Upper lobe of right lung (tissue), 1 donor: ENCODE data around the gene UBE2J2. TPM values are rescaled to one million over a fixed set of nuclear protein-coding genes. Genes with fewer than 3 reads are reported as not detected.

Experiments used
- ATAC-seq: fragments of 200-7000 bp; cut with Tn5 transposase; one replicate; pipeline ENCODE4 v1.9.1; 2020; ENCODE audit warnings: mild to moderate bottlenecking, moderate library complexity
- DNase-seq: peaks from one replicate; pipeline ENCODE4 v3.0.0-alpha.2; 2020
- H3K27ac ChIP-seq: fragments of 200-600 bp; one replicate; pipeline ENCODE4 v1.8.0; 2022
- H3K27me3 ChIP-seq: fragments of 200-600 bp; one replicate; pipeline ENCODE4 v1.8.0; 2022; ENCODE audit warnings: mild to moderate bottlenecking
- H3K36me3 ChIP-seq: fragments of 200-600 bp; one replicate; pipeline ENCODE4 v1.8.0; 2022
- H3K4me1 ChIP-seq: fragments of 200-600 bp; one replicate; pipeline ENCODE4 v1.8.0; 2022
- H3K4me3 ChIP-seq: fragments of 200-600 bp; one replicate; pipeline ENCODE4 v1.8.0; 2022; ENCODE audit warnings: mild to moderate bottlenecking
- H3K9me3 ChIP-seq: fragments of 200-600 bp; one replicate; pipeline ENCODE4 v1.8.0; 2022
- CTCF ChIP-seq: fragments of 200-600 bp; IDR thresholded peaks from one replicate; pipeline ENCODE4 v1.8.0; 2022; ENCODE audit warnings: antibody characterized with exemption
- intact Hi-C: fragments of 100-400 bp; cut with DNase I; formaldehyde crosslinking; loops from one replicate; pipeline ENCODE4 v1.11.0; 2022
- total RNA-seq: library from RNA; stranded (reverse); fragmentation: NEBNext Ultra II Directional; extraction: Animal tissue kit (Norgen Biotek cat#: 25700); gene quantifications from one replicate; pipeline ENCODE4 v1.2.1, GENCODE V29; 2021
- donor health status: DM: no; HTN: yes; CAD: no; lungs with severe emphysema.

Gene UBE2J2
- total RNA-seq, 1 donor from 2014 or later, result 52.5 TPM

- no peak for ATAC-seq
- DNase-seq, result no peak
- intact Hi-C loops, result loop anchor here (10.0 kb wide), 1 partner anchor 156 kb away; no protein-coding TSS in a partner anchor
These were observed 7.3 kb upstream of the UBE2J2 start for GRCh38 chr1:1280782-1281481.

GRCh38 chr1:1279028-1279427, 5.4 kb upstream of the UBE2J2 start:
- ATAC-seq (no peak), DNase-seq (no peak)
- Histone ChIP-seq H3K4me3 (no peak overlapping the region), H3K27ac (no peak overlapping the region), H3K36me3 (no peaks in the 10 kb centered on the region), H3K4me1 (peaks cover 5% of the 10 kb centered on the region), H3K9me3 (no peaks in the 10 kb centered on the region), H3K27me3 (no peaks in the 10 kb centered on the region)
- no peak for TF ChIP-seq CTCF
- intact Hi-C loops, result no loop called here

More at GRCh38 chr1:1280782-1281481, 7.3 kb upstream of the UBE2J2 start:
- no peak overlapping the region for H3K27ac ChIP-seq
- H3K9me3 ChIP-seq, result no peaks in the 10 kb centered on the region
- H3K4me3 ChIP-seq, result no peak overlapping the region
- H3K27me3 ChIP-seq, result peaks cover 2% of the 10 kb centered on the region
- no peaks in the 10 kb centered on the region for H3K36me3 ChIP-seq
- H3K4me1 ChIP-seq, result no peaks in the 10 kb centered on the region
- TF ChIP-seq CTCF, result no peak

- TF ChIP-seq CTCF, result no peak
- Histone ChIP-seq H3K4me3 (no peak overlapping the region), H3K4me1 (peaks cover 5% of the 10 kb centered on the region), H3K36me3 (no peaks in the 10 kb centered on the region), H3K27ac (no peak overlapping the region), H3K27me3 (no peaks in the 10 kb centered on the region), H3K9me3 (no peaks in the 10 kb centered on the region)
- DNase-seq (no peak), ATAC-seq (no peak)
- intact Hi-C loops, result no loop called here
These were observed 5.0 kb upstream of the UBE2J2 start for GRCh38 chr1:1278620-1279019.

- Histone ChIP-seq H3K36me3 (no peaks in the 10 kb centered on the region), H3K27me3 (no peaks in the 10 kb centered on the region), H3K27ac (no peak overlapping the region), H3K9me3 (no peaks in the 10 kb centered on the region), H3K4me1 (peaks cover 27% of the 10 kb centered on the region), H3K4me3 (no peak overlapping the region)
- no peak for TF ChIP-seq CTCF
- DNase-seq, result no peak
- no peak for ATAC-seq
- intact Hi-C loops, result no loop called here
These were observed 2.2 kb upstream of the UBE2J2 start for GRCh38 chr1:1275836-1276235.

- no peaks in the 10 kb centered on the region for H3K36me3 ChIP-seq
- ATAC-seq, result no peak
- no peaks in the 10 kb centered on the region for H3K27me3 ChIP-seq
- DNase-seq, result no peak
- TF ChIP-seq CTCF, result no peak
- no peaks in the 10 kb centered on the region for H3K9me3 ChIP-seq
- H3K27ac ChIP-seq, result no peak overlapping the region
- intact Hi-C loops, result no loop called here
- H3K4me3 ChIP-seq, result no peak overlapping the region
- H3K4me1 ChIP-seq, result peaks cover 35% of the 10 kb centered on the region
These were observed 1.3 kb upstream of the UBE2J2 start for GRCh38 chr1:1274931-1275431.
